Endothelial cell of umbilical vein (primary cell): ENCODE results near the gene ATF3. TPM values are rescaled to one million over a fixed set of nuclear protein-coding genes. Genes with fewer than 3 reads are reported as not detected.

Source experiments
- BruUV-seq: library from RNA; stranded (reverse); fragments of 400-500 nt; replicated peaks from 2 replicates; lab custom pipeline; 2021; lab: Mats Ljungman, UMichigan
- CTCF ChIA-PET: fragments of 300-600, 350-600 bp; sonication (Branson Sonifier 250); formaldehyde crosslinking; loops from one replicate; lab custom pipeline; 2021; ENCODE audit warnings: antibody characterized with exemption, inconsistent platforms; lab: Charles Lee
- POLR2A ChIA-PET: fragments of 300-600, 350-600 bp; sonication (Branson Sonifier 250); formaldehyde crosslinking; loops from one replicate; lab custom pipeline; 2021; ENCODE audit warnings: antibody characterized with exemption, inconsistent platforms; lab: Charles Lee
- DNase-seq: peaks from one replicate; pipeline ENCODE4 v3.0.0-alpha.2; 2011; ENCODE audit warnings: low read depth, low spot score
- FAIRE-seq: peaks from 2 replicates; lab custom pipeline; 2011; peaks lifted over from hg19 to GRCh38; lab: Jason Lieb, UNC
- H2AFZ ChIP-seq: 2 replicates; pipeline ENCODE4 v1.6.0; 2012; ENCODE audit warnings: low read depth, low read length, control low read depth, inconsistent platforms
- H3K27ac ChIP-seq: 2 replicates; pipeline ENCODE4 v1.5.1; 2011; ENCODE audit warnings: low read depth, mild to moderate bottlenecking, control low read depth, low read length, moderate library complexity; ENCODE audit not compliant: insufficient read depth
- H3K27me3 ChIP-seq, 2 experiments: 2 replicates each; pipeline versions ENCODE4 v1.6.0 to v1.6.1; 2011; ENCODE audit warnings: low read length in 2 of 2, mixed read lengths in 1 of 2; ENCODE audit not compliant: control insufficient read depth in 2 of 2, insufficient read depth in 2 of 2
- H3K36me3 ChIP-seq, 2 experiments: 2 replicates in 1 of 2; 3 replicates in 1 of 2; pipeline ENCODE4 v1.5.1; 2011; ENCODE audit warnings: low read length in 2 of 2, mild to moderate bottlenecking in 1 of 2, moderate library complexity in 1 of 2; ENCODE audit not compliant: control insufficient read depth in 2 of 2, insufficient read depth in 2 of 2; ENCODE audit errors: extremely low read depth in 1 of 2
- H3K4me1 ChIP-seq: 3 replicates; pipeline ENCODE4 v1.5.1; 2011; ENCODE audit warnings: mild to moderate bottlenecking, low read length; ENCODE audit not compliant: control insufficient read depth, insufficient read depth; ENCODE audit errors: extremely low read depth
- H3K4me2 ChIP-seq: 2 replicates; pipeline ENCODE4 v1.6.1; 2011; ENCODE audit warnings: low read length, control low read depth, mixed read lengths; ENCODE audit not compliant: insufficient read depth
- H3K4me3 ChIP-seq, 3 experiments: fragments of 200-600 bp in 1 of 3; sonication (generic), shearing (Covaris generic) in 1 of 3; replicated peaks in 1 of 3; 2 replicates each; pipeline ENCODE4 v1.5.1; 2011 to 2016; ENCODE audit warnings: control low read depth in 3 of 3, low read length in 3 of 3, mild to moderate bottlenecking in 2 of 3, inconsistent platforms in 1 of 3, low read depth in 1 of 3, moderate library complexity in 1 of 3; ENCODE audit not compliant: insufficient read depth in 1 of 3
- H3K79me2 ChIP-seq: 2 replicates; pipeline ENCODE4 v1.6.0; 2012; ENCODE audit warnings: low read length, inconsistent platforms; ENCODE audit not compliant: control insufficient read depth, insufficient read depth
- H3K9ac ChIP-seq: replicated peaks from 2 replicates; pipeline ENCODE3; 2011; ENCODE audit warnings: low read length, control low read depth; ENCODE audit not compliant: insufficient read depth; ENCODE audit errors: extremely low read depth
- H3K9me1 ChIP-seq: replicated peaks from 3 replicates; pipeline ENCODE4 v1.6.0; 2011; ENCODE audit warnings: mild to moderate bottlenecking, low read length; ENCODE audit not compliant: control insufficient read depth, insufficient read depth; ENCODE audit errors: extremely low read depth
- H3K9me3 ChIP-seq: replicated peaks from 2 replicates; pipeline ENCODE4 v1.5.1; 2012; ENCODE audit warnings: low read length, inconsistent platforms; ENCODE audit not compliant: control insufficient read depth, insufficient read depth
- H4K20me1 ChIP-seq: replicated peaks from 2 replicates; pipeline ENCODE3; 2011; ENCODE audit warnings: mild to moderate bottlenecking, low read length; ENCODE audit not compliant: control insufficient read depth, insufficient read depth; ENCODE audit errors: extremely low read depth
- GATA2 ChIP-seq: IDR thresholded peaks from 2 replicates; pipeline ENCODE4 v1.7.0; 2011; ENCODE audit warnings: low read depth, mild to moderate bottlenecking, moderate library complexity, mixed read lengths, low read length; ENCODE audit not compliant: insufficient read length, insufficient read depth
- MAX ChIP-seq: IDR thresholded peaks from 2 replicates; pipeline ENCODE4 v1.6.1; 2011; ENCODE audit not compliant: insufficient read depth, insufficient read length
- MYC ChIP-seq: IDR thresholded peaks from one replicate; pipeline ENCODE4 v1.6.1; 2011; ENCODE audit warnings: mild to moderate bottlenecking, low read depth, low read length
- POLR2AphosphoS5 ChIP-seq: IDR thresholded peaks from 2 replicates; pipeline ENCODE4 v1.6.1; 2012; ENCODE audit warnings: low read depth, mild to moderate bottlenecking, control low read depth, low read length, moderate library complexity; ENCODE audit not compliant: insufficient read depth
- dilution Hi-C: fragments of 300-500 bp; cut with MboI; formaldehyde crosslinking; loops from one replicate; pipeline ENCODE4 v1.15.0; 2019; ENCODE audit warnings: low sequenced_read_pairs; ENCODE audit not compliant: extremely low pct_ligation_motif_present
- intact Hi-C: fragments of 100-400 bp; cut with micrococcal nuclease; formaldehyde crosslinking; loops from one replicate; pipeline ENCODE4 v1.10.0; 2022
- polyA plus RNA-seq, 4 experiments: library from polyadenylated mRNA; depleted of rRNA in 3 of 4; stranded (reverse) in 3 of 4; unstranded in 1 of 4; fragments of >200 nt; gene quantifications; 2 replicates each; pipeline versions ENCODE4 v1.2.1 to v1.2.3, GENCODE V29; 2011 to 2012; ENCODE audit warnings: missing spikeins in 1 of 4
- total RNA-seq: library from RNA; stranded (reverse); gene quantifications from 2 replicates; pipeline ENCODE4 v1.2.3, GENCODE V29; 2021

ATF3 gene
- total and polyA plus RNA-seq, 2 donors (not counting 3 experiments of a cell fraction or from before 2014, with no cell fraction given): 6.1 to 17.1 TPM

GRCh38 chr1:212644866-212645545 lies 36.4 kb downstream of the ATF3 start:
- no peaks in the 10 kb centered on the region for H3K36me3 ChIP-seq
- ChIA-PET POLR2A (interaction anchor here (1.0 kb wide), 1 partner anchor 37 kb away, joined by 3 read pairs; the partner anchor contains the start of gene ATF3), CTCF (interaction anchor here (1.3 to 4.1 kb wide), 2 partner anchors 20 to 22 kb away, joined by 3 to 23 read pairs; no protein-coding TSS in a partner anchor)
- no peaks in the 10 kb centered on the region for H4K20me1 ChIP-seq
- no peaks in the 10 kb centered on the region for H3K9me1 ChIP-seq
- no peak for TF ChIP-seq MYC
- TF ChIP-seq MAX: no peak
- no peak for TF ChIP-seq POLR2AphosphoS5
- TF ChIP-seq GATA2: no peak
- intact Hi-C loops: no loop called here
- no peak overlapping the region for H3K4me3 ChIP-seq
- H3K27me3 ChIP-seq: peaks cover 0 to 3% of the 10 kb centered on the region in 2 experiments
- H3K27ac ChIP-seq: no peak overlapping the region
- H3K9me3 ChIP-seq: no peaks in the 10 kb centered on the region
- dilution Hi-C loops: no loop called here
- H3K79me2 ChIP-seq: no peaks in the 10 kb centered on the region
- no peak overlapping the region for H2AFZ ChIP-seq
- no TSS peak for BruUV-seq
- no peak for DNase-seq
- no peak overlapping the region for H3K4me2 ChIP-seq
- H3K4me1 ChIP-seq: peaks cover 10% of the 10 kb centered on the region
- FAIRE-seq: no peak
- no peak overlapping the region for H3K9ac ChIP-seq
